Lower lobe of right lung (tissue), 2 donors: ENCODE measurements around the gene MRPL43. TPM values are rescaled to one million over a fixed set of nuclear protein-coding genes. Genes with fewer than 3 reads are reported as not detected.

Experiments used
- ATAC-seq, 2 donors: fragments of 200-7000 bp; cut with Tn5 transposase; one replicate each; pipeline ENCODE4 v1.9.1; 2020 to 2022; ENCODE audit warnings: mild to moderate bottlenecking in 2 of 2, moderate library complexity in 2 of 2
- DNase-seq: peaks from one replicate; pipeline ENCODE4 v3.0.0-alpha.2; 2020
- H3K27ac ChIP-seq: fragments of 200-600 bp; one replicate; pipeline ENCODE4 v1.8.0; 2022
- H3K27me3 ChIP-seq: fragments of 200-600 bp; one replicate; pipeline ENCODE4 v1.8.0; 2022; ENCODE audit warnings: low read depth
- H3K36me3 ChIP-seq: fragments of 200-600 bp; one replicate; pipeline ENCODE4 v1.8.0; 2022; ENCODE audit warnings: mild to moderate bottlenecking
- H3K4me1 ChIP-seq: fragments of 200-600 bp; one replicate; pipeline ENCODE4 v1.8.0; 2022
- H3K4me3 ChIP-seq: fragments of 200-600 bp; one replicate; pipeline ENCODE4 v1.8.0; 2022; ENCODE audit warnings: mild to moderate bottlenecking
- H3K9me3 ChIP-seq: fragments of 200-600 bp; one replicate; pipeline ENCODE4 v1.8.0; 2022
- intact Hi-C: fragments of 100-400 bp; cut with DNase I; formaldehyde crosslinking; loops from one replicate; pipeline ENCODE4 v1.11.0; 2022
- microRNA-seq: library from miRNA; unstranded; fragments of <30 nt; microRNA quantifications from one replicate; pipeline ENCODE4 v1.2.0, GENCODE V29; 2020; ENCODE audit warnings: borderline number of aligned reads
- total RNA-seq: library from RNA; stranded (reverse); fragmentation: NEBNext Ultra II Directional; extraction: Animal tissue kit (Norgen Biotek cat#: 25700); gene quantifications from one replicate; pipeline ENCODE4 v1.2.1, GENCODE V29; 2021
- TF ChIP-seq, protein P1 (sequence below): fragments of 200-600 bp; IDR thresholded peaks from one replicate; pipeline ENCODE4 v1.8.0; 2022; ENCODE audit warnings: antibody characterized with exemption, mild to moderate bottlenecking
- donor health status: DM: no; HTN: yes; CAD: no; lungs with severe emphysema.

The MRPL43 gene
- total RNA-seq, 1 donor from 2014 or later = 59.7 TPM

DNA sequence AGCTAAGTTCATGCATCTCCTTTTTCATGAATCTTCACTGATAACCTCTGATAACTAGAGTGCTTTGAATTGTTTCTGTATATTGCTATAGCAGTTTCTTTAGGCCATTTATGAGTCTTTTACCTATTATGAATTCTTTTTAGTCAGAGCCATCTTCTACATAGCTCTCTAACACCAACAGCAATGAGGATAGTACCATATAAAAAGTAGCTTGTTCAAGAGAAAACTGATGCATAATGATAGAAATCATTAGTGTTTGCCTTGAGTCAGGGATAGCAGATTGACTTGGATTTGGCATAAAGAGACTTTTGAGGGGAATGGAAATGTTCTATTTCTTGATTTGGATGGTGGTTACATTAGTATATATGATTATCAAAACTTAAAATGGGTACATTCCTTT is 43.8 kb downstream of the MRPL43 start:
- no peaks in the 10 kb centered on the region for H3K4me1 ChIP-seq
- H3K36me3 ChIP-seq = peaks cover 98% of the 10 kb centered on the region
- ATAC-seq = no peak
- H3K27ac ChIP-seq = no peak overlapping the region
- no peaks in the 10 kb centered on the region for H3K27me3 ChIP-seq
- H3K9me3 ChIP-seq = no peaks in the 10 kb centered on the region
- no peak for DNase-seq
- TF ChIP-seq, protein P1, sequence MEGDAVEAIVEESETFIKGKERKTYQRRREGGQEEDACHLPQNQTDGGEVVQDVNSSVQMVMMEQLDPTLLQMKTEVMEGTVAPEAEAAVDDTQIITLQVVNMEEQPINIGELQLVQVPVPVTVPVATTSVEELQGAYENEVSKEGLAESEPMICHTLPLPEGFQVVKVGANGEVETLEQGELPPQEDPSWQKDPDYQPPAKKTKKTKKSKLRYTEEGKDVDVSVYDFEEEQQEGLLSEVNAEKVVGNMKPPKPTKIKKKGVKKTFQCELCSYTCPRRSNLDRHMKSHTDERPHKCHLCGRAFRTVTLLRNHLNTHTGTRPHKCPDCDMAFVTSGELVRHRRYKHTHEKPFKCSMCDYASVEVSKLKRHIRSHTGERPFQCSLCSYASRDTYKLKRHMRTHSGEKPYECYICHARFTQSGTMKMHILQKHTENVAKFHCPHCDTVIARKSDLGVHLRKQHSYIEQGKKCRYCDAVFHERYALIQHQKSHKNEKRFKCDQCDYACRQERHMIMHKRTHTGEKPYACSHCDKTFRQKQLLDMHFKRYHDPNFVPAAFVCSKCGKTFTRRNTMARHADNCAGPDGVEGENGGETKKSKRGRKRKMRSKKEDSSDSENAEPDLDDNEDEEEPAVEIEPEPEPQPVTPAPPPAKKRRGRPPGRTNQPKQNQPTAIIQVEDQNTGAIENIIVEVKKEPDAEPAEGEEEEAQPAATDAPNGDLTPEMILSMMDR = no peak
- intact Hi-C loops = no loop called here
- no peak overlapping the region for H3K4me3 ChIP-seq

DNA sequence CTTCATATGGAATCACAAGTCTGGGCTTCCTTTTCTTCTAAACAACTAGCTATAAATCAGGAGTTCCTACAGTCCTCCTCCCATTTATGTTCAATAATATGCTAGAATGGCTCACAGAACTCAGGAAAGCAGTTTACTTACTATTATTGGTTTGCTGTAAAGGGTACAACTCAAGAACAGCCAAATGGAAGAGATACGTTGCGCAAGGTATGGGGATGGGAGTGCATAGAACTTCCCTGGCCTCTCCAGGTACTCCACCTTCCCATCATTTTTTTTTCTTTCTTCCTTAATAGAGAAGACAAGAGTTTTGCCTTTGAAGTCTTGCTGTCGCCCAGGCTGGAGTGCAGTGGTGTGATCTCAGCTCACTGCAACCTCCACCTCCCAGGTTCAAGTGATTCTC is 45.1 kb downstream of the MRPL43 start:
- H3K9me3 ChIP-seq = no peaks in the 10 kb centered on the region
- TF ChIP-seq, protein P1 = no peak
- DNase-seq = no peak
- intact Hi-C loops = no loop called here
- peaks cover 98% of the 10 kb centered on the region for H3K36me3 ChIP-seq
- H3K4me1 ChIP-seq = no peaks in the 10 kb centered on the region
- no peak overlapping the region for H3K27ac ChIP-seq
- H3K4me3 ChIP-seq = no peak overlapping the region
- no peak for ATAC-seq
- no peaks in the 10 kb centered on the region for H3K27me3 ChIP-seq

DNA sequence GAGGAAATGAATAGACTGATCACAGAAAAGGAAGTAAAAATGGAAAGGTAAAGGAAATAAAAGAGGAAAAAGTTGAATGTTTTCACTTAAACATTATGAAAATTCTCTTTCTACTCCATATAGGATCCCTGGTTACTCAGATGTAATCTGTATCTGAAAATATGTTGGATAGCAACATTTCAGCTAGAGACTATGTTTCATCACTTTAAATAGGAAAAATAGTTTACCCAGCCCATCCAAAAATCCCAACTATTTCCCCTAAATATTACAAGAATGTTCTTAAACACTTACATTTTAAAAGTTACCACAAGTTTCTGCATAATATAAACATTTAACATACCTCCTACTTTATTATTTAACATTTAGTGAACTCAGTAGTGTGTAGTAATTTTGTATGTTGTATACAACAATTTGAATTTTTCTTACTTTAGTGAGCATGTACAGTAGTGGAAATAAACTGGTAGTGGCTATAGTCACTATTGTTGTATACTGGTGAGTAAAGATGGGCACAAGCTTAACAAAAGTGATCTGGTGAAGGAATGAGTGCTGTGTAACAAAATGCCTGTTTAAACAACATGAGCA is 47.4 kb downstream of the MRPL43 start:
- H3K27ac ChIP-seq = no peak overlapping the region
- H3K4me3 ChIP-seq = no peak overlapping the region
- no peak for ATAC-seq
- H3K4me1 ChIP-seq = no peaks in the 10 kb centered on the region
- no peaks in the 10 kb centered on the region for H3K9me3 ChIP-seq
- intact Hi-C loops = no loop called here
- TF ChIP-seq, protein P1 = no peak
- peaks cover 98% of the 10 kb centered on the region for H3K36me3 ChIP-seq
- no peaks in the 10 kb centered on the region for H3K27me3 ChIP-seq
- DNase-seq = no peak

Small RNAs within 50 kb of the gene (microRNA-seq; reads per million reads assigned to microRNA genes)
- gene MIR608 = not detected

Other genes starting within 250 kb of the MRPL43 start
- not detected for gene PAX2, start 241.9 kb downstream of the MRPL43 start, total RNA-seq
- 34.4 TPM for gene SLF2, start 74.5 kb downstream of the MRPL43 start, total RNA-seq
- gene SEMA4G, start 18.0 kb downstream of the MRPL43 start, total RNA-seq = 5.1 TPM
- gene TWNK, start within 50 bp of the MRPL43 start, total RNA-seq = 5.8 TPM
- 52.6 TPM for gene LZTS2, start 12.3 kb upstream of the MRPL43 start, total RNA-seq
- 1.6 TPM for gene PDZD7, start 43.6 kb upstream of the MRPL43 start, total RNA-seq
- 57.8 TPM for gene SFXN3, start 43.7 kb upstream of the MRPL43 start, total RNA-seq
- gene KAZALD1, start 74.5 kb upstream of the MRPL43 start, total RNA-seq = 9.9 TPM
- not detected for gene TLX1, start 143.8 kb upstream of the MRPL43 start, total RNA-seq
- not detected for gene LBX1, start 242.0 kb upstream of the MRPL43 start, total RNA-seq